NCI-H1092 treated with DMSO at 0.1 percent for 48 hours (cell line): ENCODE data around the gene MAN2A1.
"Not testable (repeated sequence)": the region's sequence is repeated elsewhere in the genome, so short reads cannot be mapped to it uniquely, and the experiment has no call there.

ENCODE experiments used
- DNase-seq: peaks from one replicate; lab custom pipeline; 2025; lab: John Stamatoyannopoulos, UW

Gene MAN2A1

DNA sequence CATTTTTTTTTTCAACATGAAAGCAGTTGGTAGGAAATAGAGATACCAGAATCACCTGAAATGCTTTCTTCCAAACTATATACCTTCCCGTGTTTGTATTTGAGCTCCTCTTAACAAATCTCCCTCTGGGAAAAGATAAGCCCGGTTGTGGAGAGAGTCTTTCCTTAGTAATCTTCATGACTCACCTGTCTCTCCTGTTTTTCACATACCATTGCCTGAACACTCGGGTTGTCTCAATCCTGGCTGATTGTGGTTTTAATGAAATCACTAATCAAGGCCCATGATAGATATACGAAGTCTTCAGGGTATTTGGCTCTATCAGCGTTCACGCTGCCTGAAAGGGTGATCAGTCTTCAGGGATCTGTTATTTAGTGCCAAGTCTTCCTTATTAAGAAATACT is 136.7 kb downstream of the MAN2A1 start:
- DNase-seq, result no peak

DNA sequence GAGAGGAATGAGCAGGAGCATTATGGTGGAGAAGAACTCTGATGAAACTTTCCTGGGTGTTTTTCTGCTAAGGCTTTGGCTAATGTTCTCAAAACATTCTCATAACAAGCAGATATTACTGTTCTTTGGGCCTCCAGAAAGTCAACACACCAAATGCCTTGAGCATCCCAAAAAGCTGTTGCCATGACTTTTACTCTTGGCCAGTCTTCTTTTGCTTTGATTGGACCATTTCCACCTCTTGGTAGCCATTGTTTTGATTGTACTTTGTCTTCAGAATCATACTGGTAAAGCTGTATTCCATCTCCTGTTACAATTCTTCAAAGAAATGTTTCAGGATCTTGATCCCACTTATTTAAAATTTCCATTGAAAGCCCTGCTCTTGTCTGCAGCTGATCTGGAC is 139.6 kb downstream of the MAN2A1 start:
- no peak for DNase-seq

DNA sequence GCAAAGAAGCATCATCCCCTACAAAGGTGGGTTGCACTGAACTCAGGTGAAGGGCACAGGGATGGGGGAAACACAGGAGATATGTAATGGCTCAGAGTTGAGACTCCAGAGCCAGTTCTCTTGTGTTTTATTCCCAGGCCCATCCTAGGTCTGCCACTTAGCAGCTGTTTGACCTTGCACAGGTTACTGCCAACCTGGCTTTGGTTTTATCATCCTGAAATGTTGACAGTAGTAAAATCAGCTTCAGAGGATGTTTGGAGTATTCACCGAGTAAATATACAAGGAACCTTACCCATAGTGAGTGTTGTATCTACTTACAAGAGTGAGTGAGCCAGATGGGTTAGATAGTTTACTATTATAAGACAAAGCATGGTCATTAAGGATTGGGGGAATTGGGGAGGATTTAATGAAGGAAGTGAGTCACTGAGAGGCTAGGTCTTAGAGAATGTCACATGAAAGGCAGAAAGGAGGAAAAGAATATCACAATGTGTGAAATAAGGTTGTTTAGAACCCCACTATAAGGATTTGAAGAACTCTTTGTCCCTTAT is 141.3 kb downstream of the MAN2A1 start:
- DNase-seq, result no peak

DNA sequence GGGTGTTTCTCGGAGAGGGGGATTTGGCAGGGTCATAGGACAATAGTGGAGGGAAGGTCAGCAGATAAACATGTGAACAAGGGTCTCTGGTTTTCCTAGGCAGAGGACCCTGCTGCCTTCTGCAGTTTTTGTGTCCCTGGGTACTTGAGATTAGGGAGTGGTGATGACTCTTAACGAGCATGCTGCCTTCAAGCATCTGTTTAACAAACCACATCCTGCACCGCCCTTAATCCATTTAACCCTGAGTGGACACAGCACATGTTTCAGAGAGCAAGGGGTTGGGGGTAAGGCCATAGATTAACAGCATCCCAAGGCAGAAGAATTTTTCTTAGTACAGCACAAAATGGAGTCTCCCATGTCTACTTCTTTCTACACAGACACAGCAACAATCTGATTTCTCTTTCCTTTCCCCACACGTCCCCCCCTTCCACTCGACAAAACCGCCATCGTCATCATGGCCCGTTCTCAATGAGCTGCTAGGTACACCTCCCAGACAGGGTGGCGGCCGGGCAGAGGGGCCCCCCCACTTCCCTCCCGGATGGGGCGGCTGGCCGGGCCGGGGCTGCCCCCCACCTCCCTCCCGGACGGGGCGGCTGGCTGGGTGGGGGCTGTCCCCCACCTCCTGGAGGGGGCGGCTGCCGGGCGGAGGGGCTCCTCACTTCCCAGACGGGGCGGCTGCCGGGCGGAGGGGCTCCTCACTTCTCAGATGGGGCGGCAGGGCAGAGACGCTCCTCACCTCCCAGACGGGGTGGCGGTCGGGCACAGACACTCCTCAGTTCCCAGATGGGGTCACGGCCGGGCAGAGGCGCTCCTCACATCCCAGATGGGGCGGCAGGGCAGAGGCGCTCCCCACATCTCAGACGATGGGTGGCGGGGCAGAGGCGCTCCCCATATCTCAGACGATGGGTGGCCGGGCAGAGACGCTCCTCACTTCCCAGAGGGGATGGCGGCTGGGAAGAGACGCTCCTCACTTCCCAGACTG is 142.8 kb downstream of the MAN2A1 start:
- not testable (repeated sequence) for DNase-seq

DNA sequence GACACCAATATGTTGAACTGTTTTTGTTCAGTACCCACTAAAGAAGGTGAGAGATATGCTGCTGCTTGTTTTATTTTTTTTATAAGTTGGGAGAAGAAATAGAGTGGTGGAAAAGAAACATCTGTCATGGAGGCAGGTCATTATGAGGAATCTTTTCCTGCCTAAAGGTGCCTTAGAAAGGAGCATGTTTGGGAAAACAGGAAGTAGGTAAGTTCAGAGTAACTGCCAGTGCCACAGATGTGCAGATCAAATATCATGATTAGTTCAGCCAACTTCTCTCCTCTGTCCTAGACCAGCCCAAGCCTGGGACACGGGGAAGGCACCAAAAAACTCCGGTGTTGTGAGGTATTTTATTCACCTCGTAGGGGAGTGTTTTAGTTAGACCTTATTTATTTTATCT is 144.2 kb downstream of the MAN2A1 start:
- DNase-seq, result no peak

DNA sequence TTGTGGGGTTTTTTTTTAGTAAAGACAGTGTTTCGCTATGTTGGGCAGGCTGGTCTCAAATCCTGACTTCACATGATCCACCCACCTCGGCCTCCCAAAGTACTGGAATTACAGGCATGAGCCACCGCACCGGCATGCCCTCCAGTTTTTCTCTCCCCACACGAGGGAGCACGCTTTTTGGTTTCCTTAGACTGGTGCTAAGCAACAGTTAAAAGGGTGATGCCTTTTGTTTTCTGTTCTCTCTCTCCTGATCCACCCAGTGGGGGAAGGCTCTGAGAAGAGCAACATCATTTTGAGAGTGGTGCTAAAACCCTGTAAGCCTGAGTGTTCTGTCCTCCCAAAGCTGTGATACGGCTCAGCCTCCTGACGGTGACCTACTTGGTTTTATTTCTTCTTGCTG is 146.6 kb downstream of the MAN2A1 start:
- DNase-seq, result no peak

DNA sequence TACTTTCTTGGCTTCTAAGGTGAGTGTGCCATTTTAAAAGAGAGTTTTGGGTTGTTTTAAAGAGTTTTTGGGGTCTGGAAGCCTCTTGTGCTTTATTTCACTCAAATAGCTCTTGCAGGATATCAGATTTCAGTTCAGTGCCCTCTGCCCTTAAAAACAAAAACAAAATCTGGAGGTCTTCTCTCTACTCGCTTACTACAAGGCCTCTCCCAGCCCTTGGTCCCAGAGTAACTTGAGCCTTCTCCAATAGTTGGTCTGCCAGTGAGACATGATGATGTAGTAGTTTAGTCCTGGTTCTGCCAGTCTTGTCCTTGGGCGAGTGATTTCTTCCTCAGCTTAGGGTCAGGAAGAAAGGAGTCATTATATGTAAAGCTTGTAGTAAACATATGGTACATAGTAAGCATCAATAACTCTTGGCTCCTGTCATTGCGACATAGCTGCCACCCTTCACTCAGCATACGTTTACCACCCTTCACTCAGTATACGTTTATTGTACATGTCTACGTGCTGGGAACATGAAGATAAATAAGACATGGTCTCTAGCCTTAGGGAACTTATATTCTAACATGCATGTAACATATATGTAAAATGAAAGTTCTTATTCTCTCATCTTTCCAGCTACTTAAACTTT is 147.6 kb downstream of the MAN2A1 start:
- DNase-seq, result no peak

DNA sequence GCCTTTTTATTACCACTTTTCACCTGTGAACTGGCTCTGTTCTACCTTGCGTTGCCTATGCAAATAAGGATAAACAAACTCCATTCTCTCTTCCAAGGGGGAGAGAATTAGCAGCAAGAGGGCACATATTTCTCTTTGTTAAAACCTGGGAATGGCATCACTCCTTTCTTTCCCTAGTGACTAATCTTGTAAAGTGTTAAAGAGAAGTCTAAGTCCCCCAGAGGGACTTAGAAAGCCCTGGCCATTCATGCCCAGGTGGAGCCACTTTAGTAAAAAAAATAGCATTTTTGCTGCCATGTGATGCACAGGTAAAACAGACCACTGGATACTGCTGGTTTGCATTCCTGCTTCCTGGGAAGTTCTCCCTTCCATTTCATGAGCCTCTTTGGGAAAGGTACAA is 148.4 kb downstream of the MAN2A1 start:
- no peak for DNase-seq

DNA sequence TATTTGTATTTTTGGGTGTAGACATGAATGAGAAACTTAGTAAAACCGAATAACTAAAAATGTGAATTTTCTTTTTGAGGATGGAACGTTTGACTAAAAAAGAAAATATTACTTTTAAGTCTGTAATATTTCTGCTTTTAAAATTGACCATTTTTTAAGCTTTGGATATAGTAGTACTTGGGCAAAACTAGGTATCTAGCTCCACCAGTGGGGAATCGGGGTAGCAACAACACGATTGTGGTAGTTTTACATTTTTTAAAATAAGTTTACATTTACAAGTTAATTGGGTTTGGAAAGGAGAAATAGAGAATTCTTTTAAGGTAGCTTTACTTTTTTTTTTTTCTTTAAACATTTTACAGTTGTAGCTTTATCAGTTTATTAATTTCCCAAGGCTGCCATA is 154.4 kb downstream of the MAN2A1 start:
- no peak for DNase-seq

DNA sequence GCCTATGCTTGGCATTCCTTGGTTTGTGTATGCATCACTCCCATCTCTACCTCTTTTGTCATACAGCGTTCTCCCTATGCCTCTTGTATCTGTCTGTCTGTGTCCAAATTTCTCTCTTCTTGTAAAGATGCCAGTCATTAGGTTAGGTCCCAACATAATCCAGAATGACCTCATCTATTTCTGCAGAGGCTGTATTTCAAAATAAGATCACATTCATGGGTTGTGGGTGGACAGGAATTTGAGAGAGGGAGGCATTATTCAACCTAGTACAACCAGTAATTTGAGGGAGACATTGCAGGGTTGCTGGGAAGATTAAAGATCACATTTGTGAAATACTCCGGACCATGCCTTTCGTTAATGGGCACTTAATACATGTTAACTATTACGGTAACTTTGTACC is 155.0 kb downstream of the MAN2A1 start:
- no peak for DNase-seq

DNA sequence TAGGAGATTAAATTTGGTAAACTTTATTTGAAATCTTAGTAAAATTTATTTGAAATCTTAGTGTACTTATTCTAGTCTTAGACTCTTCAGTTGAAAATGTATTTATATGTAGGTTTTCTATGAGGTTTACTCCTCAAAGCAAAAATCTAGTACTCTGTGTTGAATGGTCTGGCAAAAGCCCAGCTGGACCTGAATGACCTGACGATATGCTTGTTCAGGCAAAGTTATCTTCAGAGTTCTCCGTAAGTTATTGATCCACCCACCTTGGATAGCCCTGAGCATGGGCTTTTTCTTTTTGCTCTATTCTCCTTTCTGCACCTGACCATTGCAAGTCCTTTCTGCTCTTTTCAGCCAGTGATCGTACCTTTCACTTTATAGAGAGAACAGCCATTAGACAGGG is 158.4 kb downstream of the MAN2A1 start:
- no peak for DNase-seq

DNA sequence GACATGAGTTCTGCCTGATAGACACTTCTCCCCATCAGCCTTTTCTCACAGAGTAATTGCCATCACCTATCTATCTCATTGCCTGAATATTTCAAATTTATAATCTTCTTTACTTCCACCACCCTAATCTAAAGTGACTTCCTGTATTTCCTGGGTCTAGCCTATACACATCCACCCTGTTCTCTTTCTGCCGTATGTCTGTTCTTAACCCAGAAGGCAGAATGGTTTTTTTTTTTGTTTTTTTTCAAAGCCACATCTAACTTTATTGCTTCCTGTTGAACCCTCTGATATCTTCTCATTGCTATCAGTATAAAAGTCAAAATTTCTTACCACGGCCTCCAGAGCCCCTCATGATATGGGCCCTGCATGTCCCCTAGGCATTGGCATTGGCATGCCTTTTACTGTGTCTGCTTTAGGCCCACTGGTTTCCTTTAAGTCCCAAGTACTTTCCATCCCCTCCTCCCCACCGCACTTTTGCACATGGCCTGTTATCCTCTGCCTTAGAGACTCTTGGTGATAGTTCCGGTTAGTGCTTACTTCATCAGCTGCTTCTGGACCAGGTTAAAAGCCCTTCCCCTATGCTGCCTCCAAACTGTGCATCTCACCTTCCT is 159.9 kb downstream of the MAN2A1 start:
- DNase-seq, result no peak

DNA sequence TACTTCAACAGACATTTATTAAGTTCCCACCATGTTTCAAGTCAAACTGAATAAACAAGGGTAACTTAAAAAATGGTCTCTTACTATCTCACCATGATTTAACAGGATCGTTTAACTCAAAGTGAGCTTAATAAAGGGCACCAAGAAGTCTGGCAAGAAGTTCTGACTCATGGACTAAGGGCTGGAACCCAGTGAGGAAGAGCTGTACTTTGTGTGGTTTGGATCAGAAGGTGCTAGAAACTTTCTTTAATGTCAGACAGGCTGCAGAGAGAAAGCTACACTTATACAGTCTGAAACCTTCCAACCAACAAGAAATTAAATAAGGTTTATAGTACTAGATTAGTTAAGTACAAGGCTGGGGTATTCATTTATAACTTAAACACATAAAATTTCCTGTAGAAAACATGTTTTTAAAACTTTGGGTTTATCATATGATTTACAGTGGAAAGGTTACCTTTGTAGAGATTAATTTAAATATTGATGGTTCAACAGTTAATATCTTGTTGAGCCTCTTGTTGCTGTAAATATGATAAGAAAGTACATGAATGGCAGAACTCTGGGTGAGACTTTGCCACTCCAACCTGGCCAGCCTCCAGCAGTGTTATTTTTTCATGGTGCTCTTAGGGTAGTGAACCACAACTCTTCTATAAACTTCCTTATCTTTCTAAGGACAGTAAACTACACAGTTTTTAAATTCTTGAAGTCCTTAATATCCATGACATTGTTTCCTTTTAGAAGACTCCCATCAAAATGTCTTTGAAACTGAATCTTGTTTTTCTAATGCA is 162.8 kb downstream of the MAN2A1 start:
- no peak for DNase-seq

DNA sequence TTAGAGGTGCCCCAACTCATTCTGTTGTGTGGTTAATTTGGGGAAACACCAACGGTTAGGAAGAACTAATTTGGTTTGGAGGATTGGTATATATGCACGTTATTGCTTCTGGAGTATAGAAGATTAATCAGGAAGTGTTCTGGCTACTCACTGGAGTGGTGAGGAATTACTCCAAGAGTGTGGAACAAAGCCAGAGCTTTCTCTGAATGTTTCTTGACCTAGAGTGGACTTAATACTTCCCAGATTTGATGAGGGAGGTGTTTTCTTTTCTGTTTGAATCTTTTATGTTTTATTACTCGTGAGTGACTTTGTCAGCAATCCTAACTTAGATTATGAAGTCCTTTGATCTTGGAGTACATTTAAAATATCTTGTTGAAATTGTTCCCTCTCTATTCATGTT is 163.7 kb downstream of the MAN2A1 start:
- no peak for DNase-seq

DNA sequence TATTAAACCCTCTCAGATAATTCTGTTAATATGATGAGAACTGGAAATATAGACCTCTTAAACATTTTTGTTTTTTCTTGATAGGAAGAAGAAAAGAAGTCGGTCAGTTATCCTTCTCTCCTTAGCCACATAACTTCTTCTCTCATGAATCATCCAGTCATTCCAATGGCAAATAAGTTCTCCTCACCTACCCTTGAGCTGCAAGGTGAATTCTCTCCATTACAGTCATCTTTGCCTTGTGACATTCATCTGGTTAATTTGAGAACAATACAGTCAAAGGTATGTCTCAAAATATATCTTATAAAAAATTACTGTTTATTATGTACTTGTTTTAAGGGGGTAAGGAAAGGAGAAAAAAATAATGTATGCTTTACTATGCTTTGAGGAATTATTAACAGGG is 165.3 kb downstream of the MAN2A1 start:
- DNase-seq, result no peak

DNA sequence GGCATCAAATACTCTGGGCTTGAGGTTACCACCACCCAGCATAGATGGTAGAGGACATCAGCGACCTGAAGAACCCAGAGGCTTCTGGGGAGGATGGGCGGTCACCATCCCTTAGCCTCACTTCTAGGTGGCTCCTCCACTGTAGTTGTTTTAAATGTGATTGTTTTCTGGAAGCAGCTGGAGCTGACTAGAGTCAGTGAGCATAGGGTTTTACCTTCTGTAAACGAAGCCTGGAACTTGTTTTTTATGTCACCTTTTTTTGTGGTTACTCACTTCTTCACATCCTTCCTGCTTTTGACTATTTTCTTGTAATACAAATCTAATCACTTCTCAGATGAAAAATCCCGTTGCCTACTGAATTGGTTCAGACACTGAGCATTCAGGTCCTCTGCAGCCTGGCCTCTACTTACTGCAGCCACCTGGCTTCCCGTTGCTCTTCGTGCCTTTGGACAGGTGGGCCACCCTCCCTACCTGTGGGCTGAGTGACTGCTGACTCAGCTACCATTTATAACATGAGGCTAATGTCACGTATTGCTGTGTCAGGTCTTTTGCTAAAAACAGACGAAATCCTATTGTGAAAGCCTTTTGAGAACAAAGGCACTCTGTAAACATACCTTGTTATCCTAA is 167.8 kb downstream of the MAN2A1 start:
- no peak for DNase-seq

DNA sequence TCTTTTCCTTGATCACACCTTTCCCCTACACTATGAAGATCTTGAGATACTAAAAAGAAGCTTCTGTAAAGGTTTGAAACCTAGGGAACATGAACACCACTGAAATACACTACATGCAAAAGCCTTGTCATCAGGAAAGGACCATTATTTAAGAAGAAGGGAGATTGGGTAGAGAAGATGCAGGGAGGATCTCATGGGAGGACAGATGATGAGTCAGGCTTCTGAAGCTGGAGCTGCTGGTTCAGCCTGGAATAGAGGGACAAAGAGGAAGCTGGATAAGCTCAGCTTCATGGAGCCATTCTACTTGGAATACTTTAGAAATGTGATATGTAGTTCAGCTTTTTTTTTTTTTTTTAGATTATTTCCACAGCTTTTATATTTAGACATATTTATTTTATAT is 169.8 kb downstream of the MAN2A1 start:
- no peak for DNase-seq

DNA sequence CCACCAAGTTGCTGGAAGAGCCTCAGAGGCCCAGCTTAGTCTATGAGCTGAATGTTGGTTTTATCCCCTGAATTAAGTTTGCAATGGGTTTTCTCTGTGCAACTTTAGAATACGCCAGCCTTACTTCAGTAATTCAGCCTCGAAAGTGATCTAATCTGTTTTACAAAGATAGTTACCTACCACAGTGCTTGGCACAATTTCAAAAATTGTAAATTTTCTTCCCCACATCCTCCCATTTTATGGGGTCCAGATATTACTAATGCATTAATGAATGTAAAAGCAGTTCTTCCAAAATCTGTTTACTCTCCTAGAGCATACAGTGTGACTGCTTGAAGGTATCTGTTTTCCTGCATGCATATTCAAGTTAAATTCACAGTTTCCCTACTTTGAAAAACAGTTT is 172.6 kb downstream of the MAN2A1 start:
- no peak for DNase-seq

DNA sequence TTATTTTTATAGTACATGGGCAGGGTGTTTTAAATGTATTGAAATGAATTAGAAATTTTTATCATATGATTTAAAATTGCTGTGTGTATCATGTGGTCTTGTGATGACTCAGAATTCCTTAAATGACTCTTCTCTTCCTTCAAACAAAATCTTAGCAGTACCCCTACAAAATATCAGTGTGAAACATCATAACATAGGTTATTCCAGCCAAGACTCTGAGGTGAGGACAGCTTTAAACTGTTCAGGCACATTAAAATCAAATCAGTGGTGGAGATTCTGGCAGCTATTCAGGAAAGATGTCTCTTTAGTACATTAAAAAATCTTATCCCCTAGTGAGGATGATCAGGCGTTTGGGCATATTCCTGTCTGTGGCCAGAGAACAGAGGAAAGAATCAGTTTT is 174.0 kb downstream of the MAN2A1 start:
- no peak for DNase-seq

DNA sequence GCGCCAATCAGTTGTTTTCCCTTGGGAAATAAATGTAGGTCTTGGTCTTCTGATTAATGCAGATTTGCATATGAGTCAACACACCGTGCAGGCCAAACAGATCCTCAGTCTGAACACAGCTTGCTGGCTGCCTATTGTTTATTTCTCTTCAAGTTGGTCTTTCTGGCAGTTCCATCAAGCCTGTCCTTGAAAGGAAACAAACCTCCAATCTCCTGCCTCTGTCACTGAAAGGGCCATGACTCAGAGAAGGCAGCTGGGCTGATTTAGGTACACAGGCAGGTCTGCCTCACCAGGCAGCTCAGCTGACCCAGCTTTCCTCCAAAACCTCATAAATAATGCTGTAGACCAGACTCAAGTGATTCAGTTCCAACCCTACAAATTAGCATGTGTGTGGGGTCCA is 175.9 kb downstream of the MAN2A1 start:
- DNase-seq, result no peak

DNA sequence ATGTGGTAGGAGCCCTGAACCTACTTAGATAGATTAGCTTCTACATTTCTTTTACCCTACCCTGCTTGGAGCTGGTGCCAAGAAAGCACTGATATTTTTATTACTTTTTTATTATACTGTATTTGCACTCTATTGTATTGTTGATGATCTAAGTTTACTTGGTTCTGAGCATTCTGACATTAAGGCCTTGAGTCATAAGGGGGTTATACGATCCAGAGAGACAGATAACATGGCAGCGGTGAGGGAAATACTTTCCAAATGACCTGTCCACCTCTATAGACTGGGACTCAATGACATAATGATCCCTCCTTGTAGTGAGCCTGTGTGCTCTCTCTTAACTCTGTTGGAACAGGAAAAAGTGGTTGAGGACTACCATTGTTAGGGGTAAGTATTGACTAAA is 176.3 kb downstream of the MAN2A1 start:
- DNase-seq, result no peak

DNA sequence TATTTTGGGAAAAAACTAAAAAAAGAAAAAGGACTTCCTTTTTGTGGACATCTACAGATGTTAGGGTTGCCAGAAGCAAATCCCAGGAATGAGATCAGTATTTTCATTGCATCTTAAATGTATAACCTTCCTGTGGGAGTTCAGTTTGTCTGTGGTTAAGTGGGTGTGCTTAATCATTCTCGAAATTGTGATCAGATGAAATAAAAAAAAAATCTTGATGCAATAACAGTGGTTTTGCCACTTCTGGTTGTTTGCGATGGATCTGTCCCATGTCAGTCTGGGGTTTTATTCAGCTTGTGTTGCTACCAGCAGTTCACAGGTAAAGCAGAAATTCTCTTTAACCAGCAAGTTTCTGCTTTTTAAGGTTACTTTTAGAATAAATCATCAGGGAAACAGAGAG is 179.0 kb downstream of the MAN2A1 start:
- DNase-seq, result no peak
